Keratinocyte (primary cell): ENCODE results near the gene INPP5A.

Experiments used
- CTCF ChIP-seq, 3 experiments: IDR thresholded peaks in 1 of 3; conservative IDR thresholded peaks in 1 of 3; optimal IDR thresholded peaks in 1 of 3; 2 replicates in 2 of 3; 3 replicates in 1 of 3; pipeline versions ENCODE3 to v1.5.1; 2011; ENCODE audit warnings: low read length in 3 of 3, mild to moderate bottlenecking in 3 of 3, moderate library complexity in 2 of 3, control low read depth in 1 of 3, inconsistent platforms in 1 of 3; ENCODE audit not compliant: insufficient read depth in 2 of 3; ENCODE audit errors: extremely low read depth in 1 of 3
- EZH2 ChIP-seq: IDR thresholded peaks from one replicate; pipeline ENCODE4 v1.6.1; 2012; ENCODE audit warnings: inconsistent platforms, mild to moderate bottlenecking, low read length, moderate library complexity

GRCh38 chr10:132632851-132633684, 95.5 kb downstream of the INPP5A start:
- TF ChIP-seq CTCF (optimal IDR thresholded peaks at IDR 0.05 in 1 of 3, IDR thresholded peaks at IDR 0.05 in 1 of 3, conservative IDR thresholded peaks at IDR 0.05 in 1 of 3; ENCODE audit: extremely low read depth in 1 of 3, insufficient read depth in 2 of 3, low read length in 3 of 3) (no peak), EZH2 (no peak)
